Measurements from ENCODE around the gene SV2B. TPM values are rescaled to one million over a fixed set of nuclear protein-coding genes. Genes with fewer than 3 reads are reported as not detected.

SV2B gene
- total RNA-seq, 1 donor from 2014 or later = 0.40 TPM

- no peak for DNase-seq (ENCODE audit: low read depth in 2 of 2)
Measured at GRCh38 chr15:91264651-91265351, 164.7 kb downstream of the SV2B start.

GRCh38 chr15:91265416-91265940 is 165.4 kb downstream of the SV2B start:
- DNase-seq (ENCODE audit: low read depth in 2 of 2) = no peak

GRCh38 chr15:91268510-91268909 is 168.5 kb downstream of the SV2B start:
- DNase-seq (ENCODE audit: low read depth in 2 of 2) = peak in 1 of 2 donors; percentile 6

GRCh38 chr15:91270747-91271146 is 170.7 kb downstream of the SV2B start:
- no peak for DNase-seq (ENCODE audit: low read depth in 2 of 2)

GRCh38 chr15:91271565-91272153 is 171.6 kb downstream of the SV2B start:
- DNase-seq (ENCODE audit: low read depth in 2 of 2) = peak; percentile 65 to 72

GRCh38 chr15:91275844-91276243 is 175.8 kb downstream of the SV2B start:
- DNase-seq (ENCODE audit: low read depth in 2 of 2) = no peak

GRCh38 chr15:91278951-91279350 is 178.9 kb downstream of the SV2B start:
- DNase-seq (ENCODE audit: low read depth in 2 of 2) = no peak

GRCh38 chr15:91279486-91279885 is 179.4 kb downstream of the SV2B start:
- no peak for DNase-seq (ENCODE audit: low read depth in 2 of 2)

GRCh38 chr15:91281947-91282346 is 181.9 kb downstream of the SV2B start:
- DNase-seq (ENCODE audit: low read depth in 2 of 2) = no peak

- DNase-seq (ENCODE audit: low read depth in 2 of 2) = no peak
Measured at GRCh38 chr15:91282486-91282885, 182.4 kb downstream of the SV2B start.

GRCh38 chr15:91283155-91283554 is 183.1 kb downstream of the SV2B start:
- no peak for DNase-seq (ENCODE audit: low read depth in 2 of 2)

GRCh38 chr15:91284758-91285466 is 184.9 kb downstream of the SV2B start:
- no peak for DNase-seq (ENCODE audit: low read depth in 2 of 2)

- no peak for DNase-seq (ENCODE audit: low read depth in 2 of 2)
Measured at GRCh38 chr15:91289324-91289723, 189.3 kb downstream of the SV2B start.

- no peak for DNase-seq (ENCODE audit: low read depth in 2 of 2)
Measured at GRCh38 chr15:91290553-91290952, 190.5 kb downstream of the SV2B start.

- peak; percentile 2 to 6 for DNase-seq (ENCODE audit: low read depth in 2 of 2)
Measured at GRCh38 chr15:91291673-91292072, 191.6 kb downstream of the SV2B start.

GRCh38 chr15:91294344-91294743 is 194.3 kb downstream of the SV2B start:
- no peak for DNase-seq (ENCODE audit: low read depth in 2 of 2)

GRCh38 chr15:91294795-91295194 is 194.7 kb downstream of the SV2B start:
- no peak for DNase-seq (ENCODE audit: low read depth in 2 of 2)

GRCh38 chr15:91298101-91298500 is 198.0 kb downstream of the SV2B start:
- DNase-seq (ENCODE audit: low read depth in 2 of 2) = no peak

GRCh38 chr15:91302588-91303439 is 202.8 kb downstream of the SV2B start:
- DNase-seq (ENCODE audit: low read depth in 2 of 2) = peak; percentile 60 to 63

GRCh38 chr15:91304210-91304609 is 204.2 kb downstream of the SV2B start:
- DNase-seq (ENCODE audit: low read depth in 2 of 2) = no peak

GRCh38 chr15:91304786-91305185 is 204.7 kb downstream of the SV2B start:
- no peak for DNase-seq (ENCODE audit: low read depth in 2 of 2)

- DNase-seq (ENCODE audit: low read depth in 2 of 2) = no peak
Measured at GRCh38 chr15:91306144-91306543, 206.1 kb downstream of the SV2B start.

Data from lung microvascular endothelial cell (primary cell).